Kidney epithelial cell (primary cell): ENCODE results near the gene C1QTNF12. TPM values are rescaled to one million over a fixed set of nuclear protein-coding genes. Genes with fewer than 3 reads are reported as not detected.
A peak's percentile ranks its signal among the peaks of the same experiment; 100 is the strongest.

Experiments
- DNase-seq: peaks from one replicate; pipeline ENCODE4 v3.0.0-alpha.2; 2010; ENCODE audit warnings: low read depth
- H3K27me3 ChIP-seq: 2 replicates; pipeline ENCODE4 v1.6.0; 2011; ENCODE audit warnings: low read length; ENCODE audit not compliant: control insufficient read depth, insufficient read depth
- H3K36me3 ChIP-seq: 2 replicates; pipeline ENCODE4 v1.5.1; 2011; ENCODE audit warnings: low read length; ENCODE audit not compliant: control insufficient read depth, insufficient read depth
- H3K4me3 ChIP-seq: 2 replicates; pipeline ENCODE4 v1.5.1; 2011; ENCODE audit warnings: low read depth, mild to moderate bottlenecking, control low read depth, low read length
- CTCF ChIP-seq: IDR thresholded peaks from 2 replicates; pipeline ENCODE4 v1.5.1; 2011; ENCODE audit warnings: mild to moderate bottlenecking, moderate library complexity, low read length, control low read depth, inconsistent platforms; ENCODE audit not compliant: insufficient read depth, poor library complexity, severe bottlenecking
- total RNA-seq: library from RNA; depleted of rRNA; stranded (reverse); fragments of >200 nt; gene quantifications from 2 replicates; pipeline ENCODE4 v1.2.3, GENCODE V29; 2015

C1QTNF12 gene
- total RNA-seq, 1 donor from 2014 or later: 0.88 TPM

GRCh38 chr1:1286313-1287261 is 40.1 kb upstream of the C1QTNF12 start:
- Histone ChIP-seq H3K36me3 (no peaks in the 10 kb centered on the region), H3K4me3 (no peak overlapping the region)
- DNase-seq: no peak

GRCh38 chr1:1285611-1286311 is 39.2 kb upstream of the C1QTNF12 start:
- Histone ChIP-seq H3K27me3 (peaks cover 25% of the 10 kb centered on the region), H3K4me3 (no peak overlapping the region), H3K36me3 (no peaks in the 10 kb centered on the region)
- no peak for TF ChIP-seq CTCF
- no peak for DNase-seq

More at GRCh38 chr1:1286313-1287261, 40.1 kb upstream of the C1QTNF12 start:
- no peak for TF ChIP-seq CTCF
- peaks cover 30% of the 10 kb centered on the region for H3K27me3 ChIP-seq

- Histone ChIP-seq H3K36me3 (no peaks in the 10 kb centered on the region), H3K27me3 (peaks cover 25% of the 10 kb centered on the region), H3K4me3 (no peak overlapping the region)
- TF ChIP-seq CTCF: no peak
- no peak for DNase-seq
Measured at GRCh38 chr1:1285102-1285571, 38.6 kb upstream of the C1QTNF12 start.

GRCh38 chr1:1284221-1285101 is 37.9 kb upstream of the C1QTNF12 start:
- DNase-seq: no peak
- no peak overlapping the region for H3K4me3 ChIP-seq
- H3K36me3 ChIP-seq: no peaks in the 10 kb centered on the region
- TF ChIP-seq CTCF: no peak
- peaks cover 25% of the 10 kb centered on the region for H3K27me3 ChIP-seq

- H3K36me3 ChIP-seq: no peaks in the 10 kb centered on the region
- peaks cover 25% of the 10 kb centered on the region for H3K27me3 ChIP-seq
- TF ChIP-seq CTCF: peak; percentile 19
- no peak overlapping the region for H3K4me3 ChIP-seq
- DNase-seq: no peak
Measured at GRCh38 chr1:1283821-1284220, 37.3 kb upstream of the C1QTNF12 start.
